ENCODE results near the gene SPNS2.

Gene SPNS2

DNA sequence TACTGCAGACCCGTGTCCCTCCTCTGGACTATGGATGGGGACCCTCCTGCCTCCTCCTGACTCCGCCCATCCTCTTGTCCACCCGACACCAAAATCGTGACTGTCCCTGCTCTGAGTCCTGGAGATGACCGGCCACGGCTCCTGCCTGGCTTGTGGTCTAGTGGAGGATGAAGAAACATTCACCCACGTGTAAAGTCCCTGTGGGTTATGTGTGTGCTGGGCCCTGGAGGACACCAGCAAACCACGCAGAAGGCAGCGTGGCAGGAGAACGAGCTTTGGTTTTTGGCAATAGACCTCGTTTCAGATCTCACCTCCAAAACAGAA, 11.9 kb downstream of the SPNS2 start:
- Histone ChIP-seq H3K4me3 (ENCODE audit: severe bottlenecking) (no peak overlapping the region), H3K9me3 (ENCODE audit: severe bottlenecking) (no peaks in the 10 kb centered on the region), H3K4me1 (ENCODE audit: insufficient read depth, poor library complexity, severe bottlenecking) (no peaks in the 10 kb centered on the region), H3K36me3 (ENCODE audit: low read depth) (no peaks in the 10 kb centered on the region), H3K27ac (ENCODE audit: poor library complexity, severe bottlenecking) (no peak overlapping the region), H3K27me3 (ENCODE audit: insufficient read depth, poor library complexity, severe bottlenecking) (no peaks in the 10 kb centered on the region)
- ATAC-seq (ENCODE audit: low read depth) (no peak), DNase-seq (ENCODE audit: low spot score) (no peak)
- TF ChIP-seq CTCF (IDR thresholded peaks at IDR 0.05; ENCODE audit: poor library complexity, severe bottlenecking): no peak

- H3K27me3 ChIP-seq (ENCODE audit: insufficient read depth, poor library complexity, severe bottlenecking): no peaks in the 10 kb centered on the region
- TF ChIP-seq CTCF (IDR thresholded peaks at IDR 0.05; ENCODE audit: poor library complexity, severe bottlenecking): no peak
- H3K4me3 ChIP-seq (ENCODE audit: severe bottlenecking): no peak overlapping the region
- DNase-seq (ENCODE audit: low spot score): no peak
- no peaks in the 10 kb centered on the region for H3K36me3 ChIP-seq (ENCODE audit: low read depth)
- H3K27ac ChIP-seq (ENCODE audit: poor library complexity, severe bottlenecking): no peak overlapping the region
- no peaks in the 10 kb centered on the region for H3K4me1 ChIP-seq (ENCODE audit: insufficient read depth, poor library complexity, severe bottlenecking)
- ATAC-seq (ENCODE audit: low read depth): no peak
- H3K9me3 ChIP-seq (ENCODE audit: severe bottlenecking): no peaks in the 10 kb centered on the region
Observed at GRCh38 chr17:4511199-4511932, 12.7 kb downstream of the SPNS2 start.

DNA sequence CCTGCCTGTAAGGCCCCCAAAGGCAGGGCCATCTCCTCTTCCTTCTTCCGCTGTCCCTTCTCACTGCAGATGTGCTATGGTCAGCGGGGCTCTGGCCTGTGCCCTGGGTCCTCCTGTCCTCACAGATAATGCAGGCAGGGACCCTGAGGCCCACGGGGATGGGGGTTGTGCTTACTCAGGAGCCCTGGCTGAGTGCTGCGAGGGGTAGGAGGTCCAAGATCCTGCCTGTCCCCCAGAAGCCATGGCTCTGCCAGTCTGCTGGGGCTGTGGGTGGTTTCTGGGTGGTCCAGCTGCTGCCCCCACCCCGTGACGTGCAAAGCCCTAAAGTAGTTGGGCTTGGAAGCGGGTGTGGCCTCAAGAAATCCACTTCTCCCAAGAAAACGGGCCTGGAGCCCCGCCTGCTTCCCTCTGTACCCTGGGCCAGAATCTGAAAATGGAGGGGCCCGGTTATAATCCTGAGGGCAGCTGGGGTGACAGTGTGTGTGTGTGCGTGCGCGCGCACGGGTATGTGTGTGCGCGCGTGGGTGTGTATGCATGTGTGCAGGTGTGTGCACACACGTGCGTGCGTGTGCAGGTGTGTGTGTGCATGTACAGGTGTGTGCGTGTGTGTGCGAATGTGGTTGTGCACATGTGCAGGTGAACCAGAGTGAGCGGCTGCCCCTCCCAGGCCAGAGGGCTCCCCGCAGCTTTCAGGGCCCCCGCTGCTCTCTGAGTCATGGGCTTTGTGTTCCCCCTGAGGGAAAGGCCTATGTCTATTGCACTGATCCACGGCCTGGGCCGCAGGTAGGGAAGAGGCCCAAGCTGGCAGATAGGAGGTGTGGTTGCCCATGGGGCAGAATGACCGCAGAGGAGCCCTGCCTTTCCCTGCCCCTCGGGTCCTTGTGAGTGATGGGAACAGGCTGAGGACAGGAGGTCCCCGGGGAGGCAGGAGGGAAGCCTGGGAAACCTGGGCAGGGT, 13.8 kb downstream of the SPNS2 start:
- Histone ChIP-seq H3K36me3 (ENCODE audit: low read depth) (no peaks in the 10 kb centered on the region), H3K4me3 (ENCODE audit: severe bottlenecking) (no peak overlapping the region), H3K4me1 (ENCODE audit: insufficient read depth, poor library complexity, severe bottlenecking) (no peaks in the 10 kb centered on the region), H3K9me3 (ENCODE audit: severe bottlenecking) (no peaks in the 10 kb centered on the region), H3K27me3 (ENCODE audit: insufficient read depth, poor library complexity, severe bottlenecking) (no peaks in the 10 kb centered on the region), H3K27ac (ENCODE audit: poor library complexity, severe bottlenecking) (no peak overlapping the region)
- no peak for ATAC-seq (ENCODE audit: low read depth)
- no peak for TF ChIP-seq CTCF (IDR thresholded peaks at IDR 0.05; ENCODE audit: poor library complexity, severe bottlenecking)
- no peak for DNase-seq (ENCODE audit: low spot score)

GRCh38 chr17:4513113-4514032, 14.7 kb downstream of the SPNS2 start:
- no peaks in the 10 kb centered on the region for H3K36me3 ChIP-seq (ENCODE audit: low read depth)
- H3K4me3 ChIP-seq (ENCODE audit: severe bottlenecking): no peak overlapping the region
- H3K4me1 ChIP-seq (ENCODE audit: insufficient read depth, poor library complexity, severe bottlenecking): no peaks in the 10 kb centered on the region
- H3K27ac ChIP-seq (ENCODE audit: poor library complexity, severe bottlenecking): no peak overlapping the region
- DNase-seq (ENCODE audit: low spot score): no peak
- H3K9me3 ChIP-seq (ENCODE audit: severe bottlenecking): no peaks in the 10 kb centered on the region
- ATAC-seq (ENCODE audit: low read depth): peak; percentile 42; the same call in 2 of the 3 replicates
- H3K27me3 ChIP-seq (ENCODE audit: insufficient read depth, poor library complexity, severe bottlenecking): no peaks in the 10 kb centered on the region
- no peak for TF ChIP-seq CTCF (IDR thresholded peaks at IDR 0.05; ENCODE audit: poor library complexity, severe bottlenecking)
